ENCODE data around the gene EFCAB11. TPM values are rescaled to one million over a fixed set of nuclear protein-coding genes. Genes with fewer than 3 reads are reported as not detected.
A peak's percentile ranks its signal among the peaks of the same experiment; 100 is the strongest.

EFCAB11 gene
- total and polyA plus RNA-seq, 11 donors: 0.79 to 4.6 (median 3.3) TPM

GRCh38 chr14:89773644-89774316, 180.8 kb downstream of the EFCAB11 start:
- Histone ChIP-seq H3K27ac (no peak overlapping the region), H3K27me3 (no peaks in the 10 kb centered on the region), H3K36me3 (no peaks in the 10 kb centered on the region), H3K9me3 (no peaks in the 10 kb centered on the region), H3K4me3 (no peak overlapping the region), H3K4me1 (peaks cover 0 to 22% (median 4%) of the 10 kb centered on the region in 12 donors)
- 55 to 65% (median 58%) methylated on average over 12 of the region's 12 CpGs for WGBS, 4 donors
- peak in 3 of 5 donors; percentile 37 to 57 (median 45) for DNase-seq
- intact Hi-C loops (cut with DNase I): loop anchor here in 3 of 10 donors (5.0 to 10.0 kb wide), 3 partner anchors 349 to 736 kb away; no protein-coding TSS in a partner anchor
- peak in 3 of 4 donors; percentile 56 to 75 (median 75) for ATAC-seq
- TF ChIP-seq CTCF (IDR thresholded peaks at IDR 0.05) (no peak), POLR2A (IDR thresholded peaks at IDR 0.05) (no peak)

GRCh38 chr14:89773151-89773550, 181.4 kb downstream of the EFCAB11 start:
- DNase-seq: no peak
- intact Hi-C loops (cut with DNase I): loop anchor here in 3 of 10 donors (5.0 to 10.0 kb wide), 3 partner anchors 348 to 736 kb away; no protein-coding TSS in a partner anchor
- H3K4me1 ChIP-seq: peaks cover 0 to 22% (median 4%) of the 10 kb centered on the region in 12 donors

GRCh38 chr14:89771251-89771650, 183.3 kb downstream of the EFCAB11 start:
- Histone ChIP-seq H3K27me3 (no peaks in the 10 kb centered on the region), H3K9me3 (no peaks in the 10 kb centered on the region), H3K27ac (no peak overlapping the region), H3K36me3 (no peaks in the 10 kb centered on the region), H3K4me1 (peaks cover 0 to 32% (median 4%) of the 10 kb centered on the region in 12 donors), H3K4me3 (no peak overlapping the region)
- peak in 1 of 4 donors; percentile 46 for ATAC-seq
- TF ChIP-seq CTCF (IDR thresholded peaks at IDR 0.05): no peak
- TF ChIP-seq POLR2A (IDR thresholded peaks at IDR 0.05): no peak
- WGBS, 4 donors: 35 to 64% (median 48%) methylated on average over 3 of the region's 3 CpGs
- DNase-seq: no peak
- intact Hi-C loops (cut with DNase I): loop anchor here in 3 of 10 donors (5.0 to 10.0 kb wide), 3 partner anchors 346 to 734 kb away; no protein-coding TSS in a partner anchor

More at GRCh38 chr14:89773151-89773550, 181.4 kb downstream of the EFCAB11 start:
- Histone ChIP-seq H3K9me3 (no peaks in the 10 kb centered on the region), H3K27ac (no peak overlapping the region), H3K4me3 (no peak overlapping the region), H3K36me3 (no peaks in the 10 kb centered on the region), H3K27me3 (no peaks in the 10 kb centered on the region)
- TF ChIP-seq POLR2A (IDR thresholded peaks at IDR 0.05): no peak
- TF ChIP-seq CTCF (IDR thresholded peaks at IDR 0.05): no peak
- ATAC-seq: no peak
- WGBS, 4 donors: 82 to 92% (median 89%) methylated on average over 7 of the region's 7 CpGs

GRCh38 chr14:89767861-89768268, 186.7 kb downstream of the EFCAB11 start:
- Histone ChIP-seq H3K36me3 (no peaks in the 10 kb centered on the region), H3K4me3 (no peak overlapping the region), H3K27me3 (no peaks in the 10 kb centered on the region), H3K27ac (no peak overlapping the region), H3K9me3 (peaks cover 0 to 2% (median 0%) of the 10 kb centered on the region in 12 donors), H3K4me1 (peaks cover 0 to 11% (median 0%) of the 10 kb centered on the region in 12 donors)
- intact Hi-C loops (cut with DNase I): loop anchor here in 9 of 10 donors (2.0 to 10.0 kb wide), 11 partner anchors 143 to 733 kb away; partner anchors contain the start of gene FOXN3 (in 1 of the 9)
- peak; percentile 61 to 71 (median 62) for ATAC-seq
- peak in 1 of 5 donors; percentile 20 for DNase-seq
- 38 to 78% (median 42%) methylated on average over 4 of the region's 4 CpGs for WGBS, 4 donors
- TF ChIP-seq POLR2A (IDR thresholded peaks at IDR 0.05) (no peak), CTCF (IDR thresholded peaks at IDR 0.05) (peak; percentile 47 to 71 (median 60))
